Measurements from ENCODE around the gene ACTR3C.
"Not testable (repeated sequence)": the region's sequence is repeated elsewhere in the genome, so short reads cannot be mapped to it uniquely, and the experiment has no call there.

- not testable (repeated sequence) for TF ChIP-seq CTCF, POLR2A (IDR thresholded peaks at IDR 0.05)
Measured at GRCh38 chr7:150278383-150278782, 45.0 kb downstream of the ACTR3C start.

All from stomach (tissue), 4 donors.